Endothelial cell (in vitro differentiated cells): ENCODE measurements around the gene RPE65. TPM values are rescaled to one million over a fixed set of nuclear protein-coding genes. Genes with fewer than 3 reads are reported as not detected.

Source experiments
- DNase-seq: peaks from one replicate; pipeline ENCODE4 v3.0.0; 2021; ENCODE audit warnings: low spot score
- H3K27ac Mint-ChIP-seq: one replicate; pipeline ENCODE4 v1.8.0; 2021; ENCODE audit warnings: mixed read lengths, inconsistent platforms; ENCODE audit not compliant: unreplicated experiment
- H3K27me3 Mint-ChIP-seq: one replicate; pipeline ENCODE4 v1.8.0; 2021; ENCODE audit warnings: mild to moderate bottlenecking, moderate library complexity, mixed read lengths, inconsistent platforms; ENCODE audit not compliant: unreplicated experiment
- H3K36me3 Mint-ChIP-seq: one replicate; pipeline ENCODE4 v1.8.0; 2021; ENCODE audit warnings: mild to moderate bottlenecking, low read depth, mixed read lengths, inconsistent platforms; ENCODE audit not compliant: unreplicated experiment
- H3K4me1 Mint-ChIP-seq: one replicate; pipeline ENCODE4 v1.8.0; 2021; ENCODE audit warnings: mild to moderate bottlenecking, mixed read lengths, inconsistent platforms; ENCODE audit not compliant: unreplicated experiment
- H3K4me3 Mint-ChIP-seq: one replicate; pipeline ENCODE4 v1.8.0; 2021; ENCODE audit warnings: mild to moderate bottlenecking, mixed read lengths, inconsistent platforms; ENCODE audit not compliant: unreplicated experiment
- H3K9me3 Mint-ChIP-seq: one replicate; pipeline ENCODE4 v1.8.0; 2021; ENCODE audit warnings: mixed read lengths, inconsistent platforms; ENCODE audit not compliant: unreplicated experiment
- total RNA-seq: library from RNA; stranded (reverse); fragmentation: NEBNext Ultra II Directional; extraction: Animal tissue kit (Norgen Biotek cat#: 25700); gene quantifications from one replicate; pipeline ENCODE4 v1.2.1, GENCODE V29; 2021; ENCODE audit not compliant: unreplicated experiment
- TF ChIP-seq, protein P1 (sequence below): fragments of 200-600 bp; sonication (generic); IDR thresholded peaks from one replicate; pipeline ENCODE4 v1.5.0; 2021; ENCODE audit warnings: antibody characterized with exemption; ENCODE audit not compliant: unreplicated experiment

The RPE65 gene
- total RNA-seq, 1 donor from 2014 or later: not detected

DNA sequence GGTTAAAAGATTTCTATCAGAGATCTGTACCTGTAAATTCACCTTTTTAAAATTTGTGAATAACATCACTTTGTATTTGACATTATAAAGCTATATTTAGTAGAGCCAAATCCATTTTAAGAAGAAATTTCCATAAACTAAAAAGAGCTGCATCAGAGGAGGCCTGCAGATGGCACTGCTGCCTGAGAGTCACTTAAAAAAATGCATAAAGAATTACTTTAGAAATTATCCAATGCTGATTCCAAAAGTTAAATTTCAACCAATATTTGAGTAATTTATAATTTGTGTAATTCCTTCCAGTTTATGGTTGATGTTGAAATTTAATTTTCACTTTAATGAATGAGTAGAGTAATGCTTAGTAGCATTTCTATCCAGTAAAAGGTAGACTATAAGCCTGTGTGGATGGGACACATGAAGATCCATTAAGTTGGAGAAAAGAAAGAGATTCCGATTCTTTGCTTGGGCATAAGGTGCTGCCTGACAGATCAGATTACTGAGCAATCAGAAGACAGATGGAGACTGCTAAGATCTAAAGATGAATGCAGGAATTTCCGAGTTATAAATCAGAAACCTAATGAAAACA is 20.7 kb upstream of the RPE65 start:
- H3K4me3 Mint-ChIP-seq: no peak overlapping the region
- H3K27ac Mint-ChIP-seq: no peak overlapping the region
- H3K9me3 Mint-ChIP-seq: no peaks in the 10 kb centered on the region
- H3K36me3 Mint-ChIP-seq: no peaks in the 10 kb centered on the region
- TF ChIP-seq, protein P1, sequence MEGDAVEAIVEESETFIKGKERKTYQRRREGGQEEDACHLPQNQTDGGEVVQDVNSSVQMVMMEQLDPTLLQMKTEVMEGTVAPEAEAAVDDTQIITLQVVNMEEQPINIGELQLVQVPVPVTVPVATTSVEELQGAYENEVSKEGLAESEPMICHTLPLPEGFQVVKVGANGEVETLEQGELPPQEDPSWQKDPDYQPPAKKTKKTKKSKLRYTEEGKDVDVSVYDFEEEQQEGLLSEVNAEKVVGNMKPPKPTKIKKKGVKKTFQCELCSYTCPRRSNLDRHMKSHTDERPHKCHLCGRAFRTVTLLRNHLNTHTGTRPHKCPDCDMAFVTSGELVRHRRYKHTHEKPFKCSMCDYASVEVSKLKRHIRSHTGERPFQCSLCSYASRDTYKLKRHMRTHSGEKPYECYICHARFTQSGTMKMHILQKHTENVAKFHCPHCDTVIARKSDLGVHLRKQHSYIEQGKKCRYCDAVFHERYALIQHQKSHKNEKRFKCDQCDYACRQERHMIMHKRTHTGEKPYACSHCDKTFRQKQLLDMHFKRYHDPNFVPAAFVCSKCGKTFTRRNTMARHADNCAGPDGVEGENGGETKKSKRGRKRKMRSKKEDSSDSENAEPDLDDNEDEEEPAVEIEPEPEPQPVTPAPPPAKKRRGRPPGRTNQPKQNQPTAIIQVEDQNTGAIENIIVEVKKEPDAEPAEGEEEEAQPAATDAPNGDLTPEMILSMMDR: peak; percentile 61
- no peaks in the 10 kb centered on the region for H3K4me1 Mint-ChIP-seq
- DNase-seq: no peak
- no peaks in the 10 kb centered on the region for H3K27me3 Mint-ChIP-seq

DNA sequence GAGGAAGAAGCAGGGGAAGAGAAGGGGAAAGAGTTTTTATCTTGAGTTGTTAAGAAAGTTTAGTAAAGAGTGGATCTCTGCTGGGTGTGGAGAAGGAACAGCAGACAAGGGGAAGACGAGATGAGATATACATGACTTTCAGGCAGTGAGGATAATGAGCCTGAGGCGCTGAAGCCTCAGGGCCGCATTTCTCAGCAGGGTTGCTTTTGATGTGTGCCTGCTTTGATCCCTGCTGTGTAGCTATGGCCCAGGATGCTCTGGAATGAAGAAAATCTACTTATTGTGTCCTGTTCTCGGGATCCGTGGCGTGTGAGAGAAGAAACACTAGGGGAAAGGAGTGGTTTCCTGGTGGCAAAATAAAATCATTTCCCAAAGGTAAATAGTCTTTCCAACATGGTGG is 15.1 kb upstream of the RPE65 start:
- Mint-ChIP-seq H3K4me1 (peaks cover 1% of the 10 kb centered on the region), H3K27me3 (no peaks in the 10 kb centered on the region), H3K9me3 (no peaks in the 10 kb centered on the region), H3K27ac (no peak overlapping the region), H3K36me3 (no peaks in the 10 kb centered on the region), H3K4me3 (no peak overlapping the region)
- DNase-seq: no peak
- TF ChIP-seq, protein P1: no peak

DNA sequence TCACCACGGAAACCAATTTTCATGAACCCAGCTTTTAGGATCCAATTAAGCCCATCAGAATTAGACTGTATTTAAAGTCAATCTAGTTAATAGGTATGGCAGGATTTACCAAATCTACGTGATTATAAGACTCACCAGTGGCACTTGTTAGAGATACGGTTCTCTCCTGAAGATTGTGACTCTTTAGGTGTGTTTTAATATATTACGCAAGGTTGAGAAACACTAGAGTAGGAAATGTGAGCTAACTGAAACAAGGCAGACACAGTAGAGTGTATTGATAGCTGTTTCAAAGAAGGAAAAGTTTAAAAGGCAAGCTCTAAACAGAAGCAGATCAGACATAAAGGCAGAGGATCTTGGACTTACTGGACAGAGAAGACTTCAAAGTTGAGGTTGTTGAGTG is 11.2 kb upstream of the RPE65 start:
- Mint-ChIP-seq H3K27me3 (no peaks in the 10 kb centered on the region), H3K36me3 (no peaks in the 10 kb centered on the region), H3K9me3 (no peaks in the 10 kb centered on the region), H3K27ac (no peak overlapping the region), H3K4me1 (peaks cover 3% of the 10 kb centered on the region), H3K4me3 (no peak overlapping the region)
- DNase-seq: no peak
- TF ChIP-seq, protein P1: no peak

DNA sequence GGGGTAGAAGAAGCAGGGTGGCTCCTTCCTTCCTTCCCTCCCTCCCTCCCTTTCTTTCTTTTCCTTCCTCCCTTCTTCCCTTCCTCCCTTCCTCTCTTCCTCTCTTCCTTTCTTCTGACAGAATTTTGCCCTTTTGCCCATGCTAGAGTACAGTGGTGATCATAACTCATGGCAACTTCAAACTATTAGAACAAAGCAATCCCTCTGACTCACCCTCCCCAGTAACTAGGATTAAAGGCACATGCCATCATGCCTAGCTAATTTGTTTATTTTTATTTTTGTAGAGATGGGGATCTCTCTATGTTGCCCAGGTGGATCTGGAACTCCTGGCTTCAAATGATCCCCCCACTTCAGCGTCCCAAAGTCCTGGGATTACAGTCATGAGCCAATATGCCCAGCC is 10.0 kb upstream of the RPE65 start:
- H3K4me1 Mint-ChIP-seq: peaks cover 3% of the 10 kb centered on the region
- no peak overlapping the region for H3K27ac Mint-ChIP-seq
- H3K9me3 Mint-ChIP-seq: no peaks in the 10 kb centered on the region
- no peaks in the 10 kb centered on the region for H3K27me3 Mint-ChIP-seq
- no peaks in the 10 kb centered on the region for H3K36me3 Mint-ChIP-seq
- H3K4me3 Mint-ChIP-seq: no peak overlapping the region
- TF ChIP-seq, protein P1: no peak
- no peak for DNase-seq

DNA sequence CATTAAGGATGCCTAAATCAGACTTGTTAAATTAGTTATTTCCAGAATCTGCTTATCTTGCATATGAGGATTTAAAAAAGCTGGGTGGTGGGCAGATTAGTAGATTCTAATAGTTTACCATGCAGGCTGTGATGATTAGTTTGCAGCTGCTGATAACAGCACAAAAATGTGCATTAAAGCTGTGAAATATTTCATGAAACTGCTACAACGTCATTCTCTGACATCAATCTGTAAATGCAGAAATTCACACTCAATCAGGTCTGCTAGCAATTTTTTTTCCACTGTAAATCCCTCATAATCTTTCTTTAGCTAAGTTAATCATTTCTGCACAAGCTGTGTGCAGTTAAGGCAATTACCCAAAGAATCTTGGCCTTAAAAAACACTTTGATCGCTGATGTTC is 9.3 kb upstream of the RPE65 start:
- Mint-ChIP-seq H3K4me1 (peaks cover 3% of the 10 kb centered on the region), H3K36me3 (no peaks in the 10 kb centered on the region), H3K4me3 (no peak overlapping the region), H3K27me3 (no peaks in the 10 kb centered on the region), H3K9me3 (no peaks in the 10 kb centered on the region), H3K27ac (no peak overlapping the region)
- TF ChIP-seq, protein P1: no peak
- no peak for DNase-seq
